Astrocyte (in vitro differentiated cells and primary cell): ENCODE data around the gene PRG2. TPM values are rescaled to one million over a fixed set of nuclear protein-coding genes. Genes with fewer than 3 reads are reported as not detected.

Experiments used
- DNase-seq: peaks from one replicate; pipeline ENCODE4 v3.0.0-alpha.2; 2010; ENCODE audit warnings: low read depth
- FAIRE-seq: peaks from 2 replicates; lab custom pipeline; 2011; peaks lifted over from hg19 to GRCh38; lab: Jason Lieb, UNC
- H2AFZ ChIP-seq: 2 replicates; pipeline ENCODE4 v1.6.0; 2012; ENCODE audit warnings: low read depth, low read length, inconsistent platforms
- H3K27ac ChIP-seq: 2 replicates; pipeline ENCODE4 v1.5.1; 2011; ENCODE audit warnings: low read depth, low read length, inconsistent platforms
- H3K27me3 ChIP-seq: 2 replicates; pipeline ENCODE4 v1.6.0; 2011; ENCODE audit warnings: low read length, inconsistent platforms; ENCODE audit not compliant: insufficient read depth
- H3K36me3 ChIP-seq: 2 replicates; pipeline ENCODE4 v1.5.1; 2011; ENCODE audit warnings: low read length, inconsistent platforms; ENCODE audit not compliant: insufficient read depth
- H3K4me1 ChIP-seq: 2 replicates; pipeline ENCODE4 v1.5.1; 2011; ENCODE audit warnings: low read length, inconsistent platforms; ENCODE audit not compliant: insufficient read depth
- H3K4me2 ChIP-seq: 2 replicates; pipeline ENCODE4 v1.6.0; 2012; ENCODE audit warnings: low read length, inconsistent platforms
- H3K4me3 ChIP-seq: 2 replicates; pipeline ENCODE4 v1.5.1; 2011; ENCODE audit warnings: low read depth, mild to moderate bottlenecking, low read length, inconsistent platforms; ENCODE audit not compliant: insufficient read depth
- H3K79me2 ChIP-seq: 2 replicates; pipeline ENCODE4 v1.6.0; 2012; ENCODE audit warnings: mild to moderate bottlenecking, low read length, inconsistent platforms; ENCODE audit not compliant: insufficient read depth
- H3K9ac ChIP-seq: 2 replicates; pipeline ENCODE4 v1.6.0; 2012; ENCODE audit warnings: mild to moderate bottlenecking, low read length, inconsistent platforms
- H3K9me3 ChIP-seq: 2 replicates; pipeline ENCODE4 v1.5.1; 2012; ENCODE audit warnings: low read depth, mild to moderate bottlenecking, low read length, inconsistent platforms; ENCODE audit not compliant: insufficient read depth
- H4K20me1 ChIP-seq: 2 replicates; pipeline ENCODE4 v1.6.0; 2012; ENCODE audit warnings: low read length, inconsistent platforms; ENCODE audit not compliant: insufficient read depth
- H3K27ac Mint-ChIP-seq: one replicate; pipeline ENCODE4 v1.8.0; 2021; ENCODE audit warnings: mild to moderate bottlenecking, mixed read lengths; ENCODE audit not compliant: unreplicated experiment
- H3K27me3 Mint-ChIP-seq: one replicate; pipeline ENCODE4 v1.8.0; 2021; ENCODE audit warnings: low read depth, mixed read lengths; ENCODE audit not compliant: unreplicated experiment
- H3K36me3 Mint-ChIP-seq: one replicate; pipeline ENCODE4 v1.8.0; 2021; ENCODE audit warnings: low read depth, mixed read lengths; ENCODE audit not compliant: unreplicated experiment
- H3K4me1 Mint-ChIP-seq: one replicate; pipeline ENCODE4 v1.8.0; 2021; ENCODE audit warnings: low read depth, mixed read lengths; ENCODE audit not compliant: unreplicated experiment
- H3K4me3 Mint-ChIP-seq: one replicate; pipeline ENCODE4 v1.8.0; 2021; ENCODE audit warnings: mild to moderate bottlenecking, moderate library complexity, mixed read lengths; ENCODE audit not compliant: unreplicated experiment
- H3K9me3 Mint-ChIP-seq: one replicate; pipeline ENCODE4 v1.8.0; 2021; ENCODE audit warnings: mild to moderate bottlenecking, mixed read lengths; ENCODE audit not compliant: unreplicated experiment
- EZH2 ChIP-seq: IDR thresholded peaks from 2 replicates; pipeline ENCODE4 v1.6.1; 2012; ENCODE audit warnings: mild to moderate bottlenecking, low read length, inconsistent platforms; ENCODE audit not compliant: insufficient read depth
- total RNA-seq: library from RNA; stranded (reverse); gene quantifications from 2 replicates; pipeline ENCODE4 v1.2.1, GENCODE V29; 2021
- TF ChIP-seq, protein P1 (sequence below): IDR thresholded peaks from 2 replicates; pipeline ENCODE4 v1.5.1; 2011; ENCODE audit warnings: low read depth, mild to moderate bottlenecking, inconsistent platforms, low read length, moderate library complexity; ENCODE audit not compliant: insufficient read depth

PRG2 gene
- total RNA-seq, 1 donor from 2014 or later = not detected

DNA sequence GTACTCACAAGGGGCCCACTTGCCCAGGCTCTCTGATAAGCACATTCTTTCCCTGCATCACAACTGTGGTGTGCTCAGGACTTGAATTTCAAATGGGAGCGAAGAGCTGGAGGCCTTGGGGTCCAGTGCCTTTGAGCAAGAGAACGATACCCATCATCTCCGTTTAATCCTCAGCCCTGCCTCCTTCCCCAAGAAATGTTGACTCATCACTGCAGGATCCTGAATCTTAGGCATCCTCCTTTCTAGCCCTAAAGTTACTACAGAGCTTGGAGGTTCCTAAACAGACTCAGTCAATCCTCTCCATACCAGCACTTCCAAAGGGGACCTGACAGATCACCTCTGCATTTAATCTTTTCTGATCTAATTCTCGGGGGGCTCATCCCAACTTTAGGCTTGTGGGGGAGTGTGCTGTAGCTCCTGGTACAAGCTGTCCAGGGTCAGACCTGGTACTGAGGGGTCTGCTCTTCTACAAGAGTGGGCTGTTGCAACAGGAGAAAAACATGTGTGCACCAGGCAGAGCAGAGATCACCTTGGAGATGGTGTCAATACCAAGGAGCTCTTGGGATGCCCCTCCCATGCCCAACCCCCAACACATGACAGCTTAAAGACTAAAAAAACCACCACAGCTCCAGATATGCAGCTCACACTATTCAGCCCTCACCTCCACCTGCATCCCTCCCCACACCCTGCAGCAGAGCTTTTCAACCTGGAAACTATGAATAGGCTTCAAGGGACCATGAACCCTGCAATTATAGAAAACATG lies 3.9 kb upstream of the PRG2 start:
- Histone ChIP-seq H3K4me1 (no peaks in the 10 kb centered on the region), H3K36me3 (no peaks in the 10 kb centered on the region), H3K4me2 (no peak overlapping the region), H3K27ac (no peak overlapping the region), H3K9ac (no peak overlapping the region), H2AFZ (no peak overlapping the region), H3K79me2 (no peaks in the 10 kb centered on the region), H3K27me3 (peaks cover 29% of the 10 kb centered on the region), H3K4me3 (no peak overlapping the region), H3K9me3 (peaks cover 2% of the 10 kb centered on the region), H4K20me1 (no peaks in the 10 kb centered on the region)
- H3K4me1 Mint-ChIP-seq = no peaks in the 10 kb centered on the region
- FAIRE-seq = no peak
- no peak overlapping the region for H3K4me3 Mint-ChIP-seq
- no peaks in the 10 kb centered on the region for H3K9me3 Mint-ChIP-seq
- H3K36me3 Mint-ChIP-seq = no peaks in the 10 kb centered on the region
- DNase-seq = no peak
- no peak overlapping the region for H3K27ac Mint-ChIP-seq
- H3K27me3 Mint-ChIP-seq = peaks cover 42% of the 10 kb centered on the region
- TF ChIP-seq EZH2 = no peak
- TF ChIP-seq, protein P1, sequence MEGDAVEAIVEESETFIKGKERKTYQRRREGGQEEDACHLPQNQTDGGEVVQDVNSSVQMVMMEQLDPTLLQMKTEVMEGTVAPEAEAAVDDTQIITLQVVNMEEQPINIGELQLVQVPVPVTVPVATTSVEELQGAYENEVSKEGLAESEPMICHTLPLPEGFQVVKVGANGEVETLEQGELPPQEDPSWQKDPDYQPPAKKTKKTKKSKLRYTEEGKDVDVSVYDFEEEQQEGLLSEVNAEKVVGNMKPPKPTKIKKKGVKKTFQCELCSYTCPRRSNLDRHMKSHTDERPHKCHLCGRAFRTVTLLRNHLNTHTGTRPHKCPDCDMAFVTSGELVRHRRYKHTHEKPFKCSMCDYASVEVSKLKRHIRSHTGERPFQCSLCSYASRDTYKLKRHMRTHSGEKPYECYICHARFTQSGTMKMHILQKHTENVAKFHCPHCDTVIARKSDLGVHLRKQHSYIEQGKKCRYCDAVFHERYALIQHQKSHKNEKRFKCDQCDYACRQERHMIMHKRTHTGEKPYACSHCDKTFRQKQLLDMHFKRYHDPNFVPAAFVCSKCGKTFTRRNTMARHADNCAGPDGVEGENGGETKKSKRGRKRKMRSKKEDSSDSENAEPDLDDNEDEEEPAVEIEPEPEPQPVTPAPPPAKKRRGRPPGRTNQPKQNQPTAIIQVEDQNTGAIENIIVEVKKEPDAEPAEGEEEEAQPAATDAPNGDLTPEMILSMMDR = no peak

DNA sequence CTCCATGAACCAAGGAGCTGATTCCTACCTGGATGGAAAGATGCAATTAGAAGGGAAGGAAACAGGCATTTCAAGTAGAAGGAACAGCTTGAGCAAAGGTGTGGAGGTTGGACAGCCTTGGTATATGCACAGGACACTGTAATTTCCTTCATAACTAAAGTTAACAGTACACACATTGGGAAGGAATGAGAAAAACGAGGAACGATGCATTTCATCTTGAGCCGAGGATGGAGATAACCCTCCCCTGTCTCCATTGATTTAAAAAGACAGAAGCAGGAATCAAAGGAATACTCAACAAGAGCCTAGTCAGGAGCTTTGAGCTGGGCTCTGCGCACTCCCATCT lies 2.3 kb upstream of the PRG2 start:
- TF ChIP-seq, protein P1 = no peak
- no peak for TF ChIP-seq EZH2
- Histone ChIP-seq H3K4me3 (no peak overlapping the region), H3K4me2 (no peak overlapping the region), H3K9ac (no peak overlapping the region), H3K9me3 (peaks cover 2% of the 10 kb centered on the region), H3K36me3 (no peaks in the 10 kb centered on the region), H4K20me1 (no peaks in the 10 kb centered on the region), H3K27me3 (peaks cover 25% of the 10 kb centered on the region), H3K4me1 (no peaks in the 10 kb centered on the region), H3K27ac (no peak overlapping the region), H3K79me2 (no peaks in the 10 kb centered on the region), H2AFZ (no peak overlapping the region)
- DNase-seq (no peak), FAIRE-seq (no peak)
- Mint-ChIP-seq H3K9me3 (no peaks in the 10 kb centered on the region), H3K4me3 (no peak overlapping the region), H3K4me1 (no peaks in the 10 kb centered on the region), H3K27me3 (peaks cover 54% of the 10 kb centered on the region), H3K27ac (no peak overlapping the region), H3K36me3 (no peaks in the 10 kb centered on the region)

DNA sequence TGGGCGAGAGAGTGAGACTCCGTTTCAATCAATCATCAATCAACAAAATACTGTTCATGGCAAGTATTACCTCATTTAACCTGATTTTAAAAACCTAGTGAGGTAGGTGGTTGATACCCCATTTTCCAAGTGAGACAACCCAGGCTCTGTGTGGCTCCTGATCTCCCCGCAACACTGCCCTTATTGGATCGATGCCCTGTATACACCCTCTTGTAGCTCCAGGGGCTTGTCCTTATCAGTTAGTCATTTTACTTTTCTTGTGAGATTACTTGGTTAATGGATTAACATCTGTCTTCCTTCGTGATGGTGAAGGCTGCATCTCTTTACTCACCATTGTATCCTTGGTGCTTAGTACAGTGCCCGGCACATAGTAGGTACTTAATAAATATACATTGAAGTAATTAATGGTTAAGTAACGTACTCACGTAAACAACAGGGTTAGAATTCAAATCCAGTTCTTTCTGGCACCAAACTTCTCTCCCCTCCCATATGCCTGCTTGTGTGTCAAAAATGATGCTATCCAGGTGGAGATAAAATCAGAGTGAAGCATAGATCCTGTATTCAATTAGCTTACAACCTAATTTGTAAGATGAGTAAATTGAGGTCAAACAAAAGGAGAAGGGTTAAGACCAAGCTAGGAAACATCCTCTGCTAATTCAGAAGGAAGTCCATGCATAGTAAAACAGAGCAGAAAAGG lies 1.8 kb upstream of the PRG2 start:
- DNase-seq (no peak), FAIRE-seq (no peak)
- Mint-ChIP-seq H3K36me3 (no peaks in the 10 kb centered on the region), H3K9me3 (no peaks in the 10 kb centered on the region), H3K4me3 (no peak overlapping the region), H3K27ac (no peak overlapping the region), H3K27me3 (peaks cover 58% of the 10 kb centered on the region), H3K4me1 (no peaks in the 10 kb centered on the region)
- H3K27me3 ChIP-seq = peaks cover 19% of the 10 kb centered on the region
- no peak overlapping the region for H2AFZ ChIP-seq
- H4K20me1 ChIP-seq = no peaks in the 10 kb centered on the region
- H3K9ac ChIP-seq = no peak overlapping the region
- H3K4me1 ChIP-seq = no peaks in the 10 kb centered on the region
- H3K9me3 ChIP-seq = peaks cover 2% of the 10 kb centered on the region
- H3K36me3 ChIP-seq = no peaks in the 10 kb centered on the region
- no peak overlapping the region for H3K27ac ChIP-seq
- H3K4me3 ChIP-seq = no peak overlapping the region
- no peaks in the 10 kb centered on the region for H3K79me2 ChIP-seq
- TF ChIP-seq, protein P1 = no peak
- TF ChIP-seq EZH2 = no peak
- H3K4me2 ChIP-seq = no peak overlapping the region
